GM19023 (cell line): ENCODE results near the gene RHEB.

ENCODE experiments used
- ATAC-seq: cut with Tn5 transposase; IDR thresholded peaks from one replicate; pipeline ENCODE4 v1.9.1; 2021; ENCODE audit warnings: mild to moderate bottlenecking, moderate library complexity; ENCODE audit not compliant: unreplicated experiment

RHEB gene, protein sequence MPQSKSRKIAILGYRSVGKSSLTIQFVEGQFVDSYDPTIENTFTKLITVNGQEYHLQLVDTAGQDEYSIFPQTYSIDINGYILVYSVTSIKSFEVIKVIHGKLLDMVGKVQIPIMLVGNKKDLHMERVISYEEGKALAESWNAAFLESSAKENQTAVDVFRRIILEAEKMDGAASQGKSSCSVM

DNA sequence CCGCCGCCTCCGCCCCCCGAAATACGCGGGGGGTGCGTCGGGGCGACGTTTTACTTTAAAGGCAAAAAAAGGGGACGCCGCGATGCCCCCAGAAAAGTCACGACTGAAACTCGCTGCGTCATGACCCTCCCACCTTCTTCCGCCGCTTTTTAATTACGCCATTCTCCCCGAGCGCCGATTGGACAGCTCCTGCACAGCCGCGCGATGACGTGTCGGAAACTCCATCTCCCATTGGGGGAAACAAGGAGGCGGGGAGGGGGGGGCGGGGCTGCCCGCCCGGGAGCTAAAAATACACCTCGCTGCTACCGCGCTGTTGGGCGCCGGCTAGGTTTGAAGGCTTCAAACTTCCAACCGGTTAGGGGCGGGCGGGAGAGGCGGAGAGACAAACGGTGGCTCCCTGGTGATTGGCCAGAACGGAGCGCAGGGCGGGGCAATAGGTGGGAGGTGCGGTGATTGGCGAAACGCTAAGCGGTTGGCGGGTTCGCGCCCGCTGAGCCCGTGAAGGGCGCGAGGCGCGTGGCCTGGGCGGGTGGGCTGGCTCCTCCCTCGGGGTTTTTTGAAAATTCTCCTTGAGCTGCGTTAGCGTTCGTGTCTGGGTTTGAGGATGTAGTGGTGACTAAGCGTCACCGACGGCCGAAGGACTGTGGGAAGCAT, at the start of gene RHEB:
Gene RHEB, minus strand, starts transcription at position 131 of the 654 bp plus-strand sequence. CDS start 384 bp downstream, outside the sequence.
- ATAC-seq, result peak; percentile 80

- no peak for ATAC-seq
These were observed 47.2 kb upstream of the RHEB start for GRCh38 chr7:151566897-151567320.

GRCh38 chr7:151565541-151565940, 45.8 kb upstream of the RHEB start:
- no peak for ATAC-seq

DNA sequence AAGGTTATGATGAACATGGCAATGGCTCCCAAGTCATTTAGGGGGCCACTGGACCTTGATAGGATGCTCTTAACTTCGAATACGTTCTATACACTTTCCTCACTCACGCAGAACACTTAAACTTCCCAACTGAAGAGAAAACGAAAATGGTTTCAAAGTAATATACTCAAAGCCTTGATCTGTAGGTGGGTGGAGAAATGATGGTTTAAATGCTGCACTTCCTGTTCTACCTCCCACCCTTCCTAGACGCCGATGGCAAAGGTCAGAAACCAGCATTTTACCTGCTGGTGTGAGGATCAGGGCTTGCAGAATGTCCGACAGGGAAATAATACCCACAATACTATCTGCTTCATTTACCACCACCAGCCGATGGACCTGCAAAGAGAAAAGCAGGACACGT, 40.5 kb upstream of the RHEB start:
- no peak for ATAC-seq

GRCh38 chr7:151559557-151560183, 40.0 kb upstream of the RHEB start:
- no peak for ATAC-seq

DNA sequence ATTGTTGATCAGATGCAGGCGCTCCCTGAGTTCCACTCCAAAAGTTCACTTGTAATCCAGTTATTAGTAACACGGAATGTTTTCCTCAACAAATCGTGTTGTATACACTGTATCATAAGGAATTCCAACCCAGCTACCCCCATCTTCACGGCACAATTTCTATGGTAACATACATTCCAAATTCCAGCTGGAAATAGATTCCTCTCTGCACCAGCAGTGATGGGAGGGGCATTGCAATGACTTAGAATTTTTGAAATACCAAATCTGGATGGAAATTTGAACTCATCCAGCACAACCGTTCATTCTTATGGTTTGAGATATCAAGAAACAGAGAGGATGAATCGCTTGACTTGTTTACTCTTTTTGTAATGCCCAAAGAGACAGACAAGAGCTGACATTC, 38.9 kb upstream of the RHEB start:
- ATAC-seq, result no peak

DNA sequence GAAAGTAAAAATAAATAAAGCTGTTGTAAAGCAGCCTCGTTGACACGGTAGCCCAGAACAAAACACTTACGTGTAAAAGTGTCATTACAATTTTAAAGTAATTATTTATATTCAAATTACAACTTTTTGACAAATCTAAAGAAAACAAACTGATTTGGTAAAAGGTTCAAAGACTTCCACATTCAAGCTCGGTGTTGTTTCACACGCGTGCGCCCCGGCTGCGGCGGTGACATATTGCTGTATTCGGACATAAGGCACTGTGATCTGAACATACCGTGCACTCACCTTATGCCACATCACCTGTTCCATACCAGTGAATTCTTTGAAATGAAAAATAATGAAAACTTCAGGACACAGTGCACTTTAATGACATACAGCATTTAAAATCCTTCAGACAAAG, 36.9 kb upstream of the RHEB start:
- no peak for ATAC-seq

- ATAC-seq, result no peak
These were observed 33.7 kb upstream of the RHEB start for GRCh38 chr7:151553356-151553755.

DNA sequence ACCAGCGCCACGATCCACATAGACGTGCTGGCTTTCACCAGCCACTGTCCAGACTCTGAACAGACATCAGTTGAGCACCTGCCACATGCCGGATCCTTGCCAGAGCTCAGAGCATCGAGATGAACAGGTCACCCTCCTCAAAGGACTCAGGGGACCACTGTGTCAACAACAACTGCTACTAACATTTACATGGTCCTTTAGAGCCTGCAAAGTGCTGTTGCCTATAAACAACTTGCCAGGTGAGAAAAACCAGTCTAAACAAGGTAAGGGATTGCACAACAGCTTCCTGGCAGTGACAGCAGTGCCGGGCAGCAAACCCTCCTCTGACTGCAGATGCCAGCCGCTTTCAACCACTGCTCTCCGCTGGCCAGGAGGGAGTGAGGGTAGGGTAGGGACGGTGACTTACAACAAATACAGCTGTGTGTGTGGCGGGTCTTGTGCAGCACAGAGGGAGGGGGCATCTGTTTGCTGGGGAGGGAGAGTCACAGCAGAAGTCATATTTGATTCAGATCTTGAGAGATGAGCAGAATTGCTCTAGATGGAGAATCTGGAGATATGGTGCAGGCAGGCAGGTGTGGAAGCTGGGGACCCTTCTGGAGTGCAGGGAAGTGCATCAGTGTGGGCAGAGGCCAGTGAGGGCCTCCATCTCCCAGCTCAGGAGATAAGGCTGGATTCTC, 32.8 kb upstream of the RHEB start:
- no peak for ATAC-seq

DNA sequence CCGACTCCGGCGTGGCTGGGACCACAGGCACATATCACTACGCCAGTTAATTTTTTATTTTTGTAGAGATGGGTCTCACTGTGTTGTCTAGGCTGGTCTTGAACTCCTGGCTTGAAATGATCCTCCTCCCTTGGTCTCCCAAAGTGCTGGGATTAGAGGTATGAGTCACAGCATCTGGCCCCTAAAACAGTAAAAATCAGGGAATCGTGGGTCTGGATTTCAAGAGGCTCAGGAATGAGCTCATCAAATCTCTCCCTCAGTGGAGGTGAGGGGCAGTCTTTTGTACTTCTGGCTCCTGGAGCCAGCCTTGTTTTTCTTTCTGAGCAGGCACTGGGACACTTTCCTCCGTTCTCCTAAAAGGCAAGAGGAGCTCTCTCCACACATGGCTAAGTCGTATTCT, 32.1 kb upstream of the RHEB start:
- ATAC-seq, result no peak

- no peak for ATAC-seq
These were observed 31.1 kb upstream of the RHEB start for GRCh38 chr7:151550656-151551286.

DNA sequence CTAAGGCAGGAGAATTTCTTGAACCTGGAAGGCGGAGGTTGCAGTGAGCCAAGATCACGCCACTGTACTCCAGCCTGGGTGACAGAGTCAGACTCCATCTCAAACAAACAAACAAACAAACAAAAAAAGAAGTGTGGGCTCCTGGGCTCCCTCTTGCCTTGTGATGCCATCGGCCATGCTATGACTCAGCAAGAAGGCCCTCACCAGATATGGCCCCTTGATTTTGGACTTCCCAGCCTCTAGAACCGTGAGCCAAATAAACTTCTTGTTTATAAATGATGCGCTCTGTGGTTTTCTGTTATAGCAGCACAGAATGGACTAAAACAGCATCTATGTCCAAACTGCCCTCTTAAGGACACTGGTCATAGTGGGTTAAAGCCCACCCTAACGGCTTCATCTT, 29.9 kb upstream of the RHEB start:
- ATAC-seq, result no peak

DNA sequence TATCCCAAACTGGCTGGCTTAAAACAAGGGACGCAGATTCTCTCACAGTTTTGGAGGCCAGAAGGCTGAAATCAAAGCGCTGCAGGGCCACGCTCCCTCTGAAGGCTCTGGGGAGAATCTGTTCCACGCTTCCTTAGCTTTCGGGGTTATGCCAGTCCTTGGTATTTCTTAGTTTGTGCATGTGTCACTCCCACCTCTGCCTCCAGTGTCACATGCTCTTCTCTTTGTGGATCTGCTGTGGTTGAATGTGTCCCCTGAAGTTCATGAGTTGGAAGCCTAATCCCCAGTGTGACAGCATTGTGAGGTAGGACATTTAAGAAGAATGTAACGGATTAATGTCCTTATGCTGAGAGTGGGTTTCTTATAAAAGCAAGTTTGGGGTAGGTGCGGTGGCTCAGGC, 29.4 kb upstream of the RHEB start:
- ATAC-seq, result no peak

DNA sequence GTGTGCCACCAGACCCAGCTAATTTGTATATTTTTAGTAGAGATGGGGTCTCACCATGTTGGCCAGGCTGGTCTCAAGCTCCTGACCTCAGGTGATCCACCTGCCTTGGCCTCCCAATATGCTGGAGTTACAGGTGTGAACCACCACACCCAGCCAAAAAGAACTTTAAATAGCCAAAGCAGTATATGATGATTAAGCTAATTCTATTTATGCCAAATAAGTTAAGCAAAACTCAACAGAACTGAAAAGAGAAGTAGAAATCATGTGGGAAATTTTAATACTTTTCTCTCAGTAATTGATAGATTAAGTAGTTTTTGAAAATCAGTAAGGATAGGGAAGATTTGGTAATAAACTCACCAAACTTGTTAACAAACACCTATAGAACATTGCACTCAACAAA, 24.5 kb upstream of the RHEB start:
- no peak for ATAC-seq

DNA sequence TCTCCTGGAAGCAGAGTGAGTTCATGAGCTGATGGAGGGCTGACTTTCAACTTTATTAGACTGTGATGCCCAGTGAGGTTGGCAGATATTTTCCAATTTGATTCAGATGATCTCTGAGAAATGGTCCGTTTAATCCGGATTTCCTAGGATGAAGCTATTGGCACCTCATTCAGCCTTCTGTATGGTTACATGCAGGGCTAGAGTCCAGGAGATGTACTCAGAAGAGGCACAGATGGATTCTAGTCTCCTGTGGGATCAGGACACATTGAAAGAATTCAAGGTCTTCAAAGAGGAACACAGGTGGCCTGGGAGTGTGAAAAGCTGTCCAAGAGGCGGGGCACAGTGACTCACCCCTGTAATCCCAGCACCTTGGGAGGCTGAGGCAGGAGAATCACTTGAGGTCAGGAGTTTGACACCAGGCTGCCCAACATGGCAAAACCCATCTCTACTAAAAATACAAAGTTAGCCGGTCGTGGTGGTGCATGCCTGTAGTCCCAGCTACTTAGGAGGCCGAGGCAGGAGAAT, 23.0 kb upstream of the RHEB start:
- ATAC-seq, result no peak

- ATAC-seq, result no peak
These were observed 22.2 kb upstream of the RHEB start for GRCh38 chr7:151541709-151542499.

DNA sequence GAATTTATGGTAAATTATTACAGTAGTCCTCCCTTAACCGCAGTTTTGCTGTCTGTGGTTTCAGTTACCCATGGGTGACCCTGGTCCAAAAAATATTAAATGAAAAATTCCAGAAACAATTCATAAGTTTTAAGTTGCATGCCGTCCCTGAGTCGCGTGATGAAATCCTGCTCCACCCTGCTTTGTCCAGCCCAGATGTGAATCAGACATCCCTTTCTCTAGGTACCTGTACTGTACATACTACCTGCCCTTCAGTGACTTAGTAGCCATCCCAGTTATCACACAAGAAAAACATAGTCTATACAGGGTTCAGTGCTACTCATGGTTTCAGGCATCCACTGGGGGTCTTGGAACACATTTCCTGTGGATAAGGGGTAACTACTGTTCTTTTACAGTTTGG, 20.5 kb upstream of the RHEB start:
- no peak for ATAC-seq

- peak; percentile 96 for ATAC-seq
These were observed 19.5 kb upstream of the RHEB start for GRCh38 chr7:151539088-151539671.

DNA sequence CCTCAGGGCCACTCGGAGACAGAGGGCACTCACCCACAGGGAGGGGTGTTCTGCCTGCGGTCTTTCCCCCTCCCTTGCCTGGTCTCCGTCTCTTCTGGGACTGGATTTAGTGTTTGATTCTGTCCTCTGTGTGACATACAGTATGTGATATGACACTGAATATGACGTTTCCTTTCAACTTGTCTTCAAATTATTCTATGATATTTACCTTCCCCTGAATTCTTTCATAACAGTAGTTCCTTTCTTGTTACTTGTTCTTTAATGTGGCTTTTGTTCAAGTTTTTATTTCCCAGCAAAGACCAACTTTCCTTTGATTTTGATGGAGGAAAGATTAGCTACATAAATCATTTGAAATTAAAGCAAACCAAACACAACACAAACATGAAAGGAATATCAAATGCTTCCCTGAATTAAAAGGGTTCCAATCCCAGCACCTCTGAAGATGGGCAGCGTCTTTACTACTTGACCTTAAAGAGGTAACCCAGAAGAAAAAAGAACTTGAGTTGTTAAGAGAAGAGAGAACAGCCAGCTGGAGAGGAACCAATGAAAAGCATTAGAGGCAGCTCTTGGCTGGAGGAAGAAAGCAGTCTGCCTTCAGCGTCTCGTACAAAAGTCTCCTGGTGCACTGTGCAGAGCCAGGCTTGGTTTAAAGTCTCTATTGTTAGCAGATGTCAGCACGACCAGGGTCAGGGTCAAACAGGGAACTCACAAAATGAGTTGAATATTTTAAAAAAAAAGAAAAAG, 18.3 kb upstream of the RHEB start:
- ATAC-seq, result no peak
